HepG2 (cell line): Measurements from ENCODE around the gene TSKU. TPM values are rescaled to one million over a fixed set of nuclear protein-coding genes. Genes with fewer than 3 reads are reported as not detected.

ENCODE experiments used
- BCL6 ChIP-seq: IDR thresholded peaks from 2 replicates; pipeline ENCODE4 v1.6.1; 2016; ENCODE audit warnings: missing genetic modification reagents, missing compliant biosample characterization
- DMAP1 ChIP-seq: IDR thresholded peaks from 2 replicates; pipeline ENCODE4 v1.6.1; 2016
- EP300 ChIP-seq, 3 experiments: sonication (generic) in 1 of 3; formaldehyde crosslinking in 1 of 3; IDR thresholded peaks; 2 replicates each; pipeline versions ENCODE4 v1.5.1 to v1.6.1; 2011 to 2020; ENCODE audit warnings: low read depth in 2 of 3, low read length in 2 of 3, borderline replicate concordance in 1 of 3, improper control_type of control experiment in 1 of 3, mild to moderate bottlenecking in 1 of 3, missing genetic modification reagents in 1 of 3, moderate library complexity in 1 of 3
- FOSL2 ChIP-seq: sonication (generic); formaldehyde crosslinking; IDR thresholded peaks from 2 replicates; pipeline ENCODE4 v1.4.0; 2020; ENCODE audit warnings: missing genetic modification reagents
- FOXP1 ChIP-seq, 2 experiments: fragments of 450-650 bp in 1 of 2; IDR thresholded peaks; 2 replicates each; pipeline ENCODE4 v1.6.1; 2017 to 2018; ENCODE audit warnings: antibody characterized with exemption in 1 of 2
- HNF4A ChIP-seq: sonication (generic); formaldehyde crosslinking; IDR thresholded peaks from 2 replicates; pipeline ENCODE4 v1.4.0; 2020; ENCODE audit warnings: missing genetic modification reagents
- HNF4G ChIP-seq, 2 experiments: sonication (generic) in 1 of 2; formaldehyde crosslinking in 1 of 2; IDR thresholded peaks; 2 replicates each; pipeline versions ENCODE4 v1.4.0 to v1.6.1; 2011 to 2020; ENCODE audit warnings: borderline replicate concordance in 2 of 2, low read depth in 2 of 2, mild to moderate bottlenecking in 2 of 2, low read length in 1 of 2, missing genetic modification reagents in 1 of 2, moderate library complexity in 1 of 2
- KDM6A ChIP-seq: IDR thresholded peaks from 2 replicates; pipeline ENCODE4 v1.6.1; 2016; ENCODE audit warnings: low read depth
- MLX ChIP-seq: IDR thresholded peaks from 2 replicates; pipeline ENCODE4 v1.6.1; 2016
- NFIC ChIP-seq: IDR thresholded peaks from 2 replicates; pipeline ENCODE4 v1.6.1; 2012; ENCODE audit warnings: mild to moderate bottlenecking, low read length, inconsistent platforms
- NR2C2 ChIP-seq: sonication (generic); formaldehyde crosslinking; IDR thresholded peaks from 2 replicates; pipeline ENCODE4 v1.4.0; 2020; ENCODE audit warnings: missing genetic modification reagents, mild to moderate bottlenecking, moderate library complexity, borderline replicate concordance
- NR2F6 ChIP-seq, 2 experiments: IDR thresholded peaks; 2 replicates each; pipeline ENCODE4 v1.6.1; 2016; ENCODE audit warnings: antibody characterized with exemption in 1 of 2, mild to moderate bottlenecking in 1 of 2
- PAXIP1 ChIP-seq: sonication (generic); formaldehyde crosslinking; conservative IDR thresholded peaks from 2 replicates; pipeline ENCODE4 v1.4.0; 2020; ENCODE audit warnings: mild to moderate bottlenecking, missing genetic modification reagents, moderate library complexity
- PPARG ChIP-seq: conservative IDR thresholded peaks from 2 replicates; pipeline ENCODE4 v1.6.1; 2016; ENCODE audit warnings: missing biosample characterization, missing genetic modification reagents
- ZNF749 ChIP-seq: sonication (generic); formaldehyde crosslinking; IDR thresholded peaks from 2 replicates; pipeline ENCODE4 v1.8.0; 2022; ENCODE audit warnings: mild to moderate bottlenecking, missing genetic modification reagents, moderate library complexity, borderline replicate concordance
- ZSCAN25 ChIP-seq: sonication (generic); formaldehyde crosslinking; IDR thresholded peaks from 2 replicates; pipeline ENCODE4 v1.8.0; 2022; ENCODE audit warnings: mild to moderate bottlenecking, missing genetic modification reagents
- polyA plus RNA-seq, 8 experiments: library from polyadenylated mRNA; depleted of rRNA in 3 of 8; stranded (reverse) in 7 of 8; unstranded in 1 of 8; fragments of >200 nt; fragmentation: Illumina TruSeq in 4 of 8; extraction: Trizol in 4 of 8; gene quantifications; 2 replicates each; pipeline versions ENCODE4 v1.2.1 to v1.2.3, GENCODE V29; 2011 to 2016; ENCODE audit warnings: low read depth in 4 of 8, missing spikeins in 1 of 8, mixed read lengths in 1 of 8; ENCODE audit not compliant: insufficient read depth in 1 of 8
- total RNA-seq, 5 experiments: library from RNA; depleted of rRNA; stranded (reverse); fragments of >200 nt; fragmentation: Illumina TruSeq; extraction: Trizol; gene quantifications; 2 replicates each; pipeline ENCODE4 v1.2.3, GENCODE V29; 2016; ENCODE audit warnings: low read depth in 1 of 5
- TF ChIP-seq, protein P1 (sequence below): IDR thresholded peaks from 2 replicates; pipeline ENCODE4 v1.4.0; 2020; ENCODE audit warnings: mild to moderate bottlenecking, missing genetic modification reagents
- TF ChIP-seq, protein P2 (sequence below): sonication (generic); formaldehyde crosslinking; IDR thresholded peaks from 2 replicates; pipeline ENCODE4 v1.8.0; 2022; ENCODE audit warnings: mild to moderate bottlenecking, missing genetic modification reagents; ENCODE audit not compliant: insufficient replicate concordance

TSKU gene
- total and polyA plus RNA-seq, 2 of the 13 experiments (the other 11 are each of a cell fraction or from before 2014, with no cell fraction given), result 20.3 to 21.4 TPM

DNA sequence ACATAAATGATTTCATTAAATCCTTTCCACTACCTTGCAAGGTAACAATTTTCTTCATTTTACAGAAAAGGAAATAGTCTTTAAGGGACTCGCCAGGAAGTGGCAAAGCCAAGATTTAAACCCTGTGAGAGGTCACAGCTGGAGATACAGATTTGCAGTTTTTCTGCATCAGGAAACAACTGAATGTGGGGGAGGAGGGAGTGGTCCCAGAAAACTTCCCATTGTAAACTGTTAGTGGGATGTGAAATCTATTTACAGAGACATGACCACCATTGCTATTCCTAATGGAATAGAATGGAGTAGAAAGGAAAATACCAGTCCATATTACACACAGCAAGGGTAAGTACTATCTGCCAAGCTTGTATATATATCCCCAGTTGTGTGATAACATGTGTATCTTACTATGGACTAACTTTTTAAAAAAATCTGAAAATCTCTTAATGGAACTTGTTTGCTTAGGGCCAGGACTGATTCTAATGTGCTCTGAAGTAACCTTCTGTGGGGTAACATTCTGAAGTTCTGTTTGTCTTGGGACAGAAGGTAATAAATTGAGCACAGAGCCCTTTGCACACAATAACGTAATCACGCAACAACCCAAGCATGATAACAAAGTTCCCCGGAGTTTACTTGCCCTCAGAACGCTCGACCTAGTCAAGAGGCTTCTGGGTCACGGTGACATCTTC lies 10.9 kb upstream of the TSKU start (continued):
- peak; percentile 34; the same call in 1 of the 2 replicates for TF ChIP-seq PAXIP1 (CRISPR knock-in tag)
- TF ChIP-seq HNF4A (CRISPR knock-in tag), result peak; percentile 58
- TF ChIP-seq DMAP1 (CRISPR knock-in tag), result 0 out of 2 replicates have a peak, but pooled peaks have one; percentile 20
- peak; percentile 39 for TF ChIP-seq BCL6 (CRISPR knock-in tag)
- peak; percentile 46 for TF ChIP-seq NR2F6 (IDR thresholded peaks at IDR 0.05)
- no peak for TF ChIP-seq NR2F6 (CRISPR knock-in tag; IDR thresholded peaks at IDR 0.05)
- peak; percentile 5; the same call in 1 of the 2 replicates for TF ChIP-seq FOSL2
- TF ChIP-seq ZNF749 (CRISPR knock-in tag), result no peak
- TF ChIP-seq EP300 (IDR thresholded peaks at IDR 0.05; ENCODE audit: low read depth in 2 of 2, low read length in 2 of 2), result peak in 1 of 2 experiments; percentile 67; a peak in 1 of 4 replicates
- TF ChIP-seq EP300 (CRISPR knock-in tag; IDR thresholded peaks at IDR 0.05; ENCODE audit: borderline replicate concordance), result no peak
- TF ChIP-seq, protein P1, sequence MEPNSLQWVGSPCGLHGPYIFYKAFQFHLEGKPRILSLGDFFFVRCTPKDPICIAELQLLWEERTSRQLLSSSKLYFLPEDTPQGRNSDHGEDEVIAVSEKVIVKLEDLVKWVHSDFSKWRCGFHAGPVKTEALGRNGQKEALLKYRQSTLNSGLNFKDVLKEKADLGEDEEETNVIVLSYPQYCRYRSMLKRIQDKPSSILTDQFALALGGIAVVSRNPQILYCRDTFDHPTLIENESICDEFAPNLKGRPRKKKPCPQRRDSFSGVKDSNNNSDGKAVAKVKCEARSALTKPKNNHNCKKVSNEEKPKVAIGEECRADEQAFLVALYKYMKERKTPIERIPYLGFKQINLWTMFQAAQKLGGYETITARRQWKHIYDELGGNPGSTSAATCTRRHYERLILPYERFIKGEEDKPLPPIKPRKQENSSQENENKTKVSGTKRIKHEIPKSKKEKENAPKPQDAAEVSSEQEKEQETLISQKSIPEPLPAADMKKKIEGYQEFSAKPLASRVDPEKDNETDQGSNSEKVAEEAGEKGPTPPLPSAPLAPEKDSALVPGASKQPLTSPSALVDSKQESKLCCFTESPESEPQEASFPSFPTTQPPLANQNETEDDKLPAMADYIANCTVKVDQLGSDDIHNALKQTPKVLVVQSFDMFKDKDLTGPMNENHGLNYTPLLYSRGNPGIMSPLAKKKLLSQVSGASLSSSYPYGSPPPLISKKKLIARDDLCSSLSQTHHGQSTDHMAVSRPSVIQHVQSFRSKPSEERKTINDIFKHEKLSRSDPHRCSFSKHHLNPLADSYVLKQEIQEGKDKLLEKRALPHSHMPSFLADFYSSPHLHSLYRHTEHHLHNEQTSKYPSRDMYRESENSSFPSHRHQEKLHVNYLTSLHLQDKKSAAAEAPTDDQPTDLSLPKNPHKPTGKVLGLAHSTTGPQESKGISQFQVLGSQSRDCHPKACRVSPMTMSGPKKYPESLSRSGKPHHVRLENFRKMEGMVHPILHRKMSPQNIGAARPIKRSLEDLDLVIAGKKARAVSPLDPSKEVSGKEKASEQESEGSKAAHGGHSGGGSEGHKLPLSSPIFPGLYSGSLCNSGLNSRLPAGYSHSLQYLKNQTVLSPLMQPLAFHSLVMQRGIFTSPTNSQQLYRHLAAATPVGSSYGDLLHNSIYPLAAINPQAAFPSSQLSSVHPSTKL (CRISPR knock-in tag), result 0 out of 2 replicates have a peak, but pooled peaks have one; percentile 31
- TF ChIP-seq FOXP1 (IDR thresholded peaks at IDR 0.05), result no peak
- 0 out of 2 replicates have a peak, but pooled peaks have one; percentile 14 for TF ChIP-seq FOXP1 (CRISPR knock-in tag; IDR thresholded peaks at IDR 0.05)
- TF ChIP-seq PPARG (CRISPR knock-in tag), result peak; percentile 57; the same call in 1 of the 2 replicates
- TF ChIP-seq, protein P2, sequence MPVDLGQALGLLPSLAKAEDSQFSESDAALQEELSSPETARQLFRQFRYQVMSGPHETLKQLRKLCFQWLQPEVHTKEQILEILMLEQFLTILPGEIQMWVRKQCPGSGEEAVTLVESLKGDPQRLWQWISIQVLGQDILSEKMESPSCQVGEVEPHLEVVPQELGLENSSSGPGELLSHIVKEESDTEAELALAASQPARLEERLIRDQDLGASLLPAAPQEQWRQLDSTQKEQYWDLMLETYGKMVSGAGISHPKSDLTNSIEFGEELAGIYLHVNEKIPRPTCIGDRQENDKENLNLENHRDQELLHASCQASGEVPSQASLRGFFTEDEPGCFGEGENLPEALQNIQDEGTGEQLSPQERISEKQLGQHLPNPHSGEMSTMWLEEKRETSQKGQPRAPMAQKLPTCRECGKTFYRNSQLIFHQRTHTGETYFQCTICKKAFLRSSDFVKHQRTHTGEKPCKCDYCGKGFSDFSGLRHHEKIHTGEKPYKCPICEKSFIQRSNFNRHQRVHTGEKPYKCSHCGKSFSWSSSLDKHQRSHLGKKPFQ (CRISPR knock-in tag), result no peak
- 0 out of 2 replicates have a peak, but pooled peaks have one; percentile 25 for TF ChIP-seq MLX (CRISPR knock-in tag)
- TF ChIP-seq NFIC, result 0 out of 2 replicates have a peak, but pooled peaks have one; percentile 49
- peak; percentile 39; the same call in 1 of the 2 replicates for TF ChIP-seq NR2C2 (CRISPR knock-in tag)
- TF ChIP-seq ZSCAN25 (CRISPR knock-in tag), result 0 out of 2 replicates have a peak, but pooled peaks have one; percentile 10
- TF ChIP-seq KDM6A (CRISPR knock-in tag), result no peak
- peak; percentile 27; the same call in 1 of the 2 replicates for TF ChIP-seq HNF4G (IDR thresholded peaks at IDR 0.05; ENCODE audit: borderline replicate concordance, low read depth, low read length)
- no peak for TF ChIP-seq HNF4G (CRISPR knock-in tag; IDR thresholded peaks at IDR 0.05; ENCODE audit: borderline replicate concordance, low read depth)
